Fibroblast of the conjunctiva (primary cell): ENCODE measurements around the gene NUF2.

Experiments
- DNase-seq: peaks from one replicate; pipeline ENCODE4 v3.0.0-alpha.2; 2010; ENCODE audit warnings: low read depth

Gene NUF2

DNA sequence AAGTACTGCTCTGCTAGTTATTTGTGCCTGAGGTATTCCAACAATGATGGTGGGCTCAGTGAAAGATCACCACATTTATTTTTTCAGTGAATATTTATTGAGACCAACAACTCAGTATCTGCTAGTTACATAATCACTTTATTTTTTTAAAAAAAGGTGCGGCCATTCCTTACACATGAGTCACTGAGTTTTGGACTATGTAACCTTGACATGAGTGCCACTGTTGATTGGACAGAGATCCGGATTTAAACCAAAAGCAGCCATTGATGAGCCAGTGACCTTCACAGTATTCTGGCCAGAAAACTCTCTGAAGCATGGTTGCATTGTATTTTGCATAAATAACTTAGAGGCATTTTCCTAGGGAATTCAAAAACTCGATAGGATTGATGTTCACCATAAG lies 79.5 kb downstream of the NUF2 start:
- no peak for DNase-seq
